Right atrium auricular region (tissue), 2 donors: Measurements from ENCODE around the gene PLAU. TPM values are rescaled to one million over a fixed set of nuclear protein-coding genes. Genes with fewer than 3 reads are reported as not detected.
A peak's percentile ranks its signal among the peaks of the same experiment; 100 is the strongest.

Experiments
- DNase-seq: peaks from one replicate; pipeline ENCODE4 v3.0.0-alpha.2; 2019; ENCODE audit warnings: low spot score
- H3K27ac ChIP-seq, 2 donors: fragments of 200-600 bp; sonication (generic); 1 replicate in 1 of 2; 2 replicates in 1 of 2; pipeline ENCODE4 v1.5.1; 2016 to 2019
- H3K27me3 ChIP-seq, 2 donors: fragments of 200-600 bp; sonication (generic); one replicate each; pipeline versions ENCODE4 v1.5.1 to v1.6.0; 2017 to 2019
- H3K36me3 ChIP-seq: fragments of 200-600 bp; sonication (generic); one replicate; pipeline ENCODE4 v1.5.1; 2016
- H3K4me1 ChIP-seq, 2 donors: fragments of 200-600 bp; sonication (generic); one replicate each; pipeline versions ENCODE4 v1.5.1 to v1.6.0; 2017 to 2019
- H3K4me3 ChIP-seq, 2 donors: fragments of 200-600 bp; sonication (generic); 1 replicate in 1 of 2; 2 replicates in 1 of 2; pipeline ENCODE4 v1.5.1; 2017 to 2019; ENCODE audit warnings: mild to moderate bottlenecking in 1 of 2, moderate library complexity in 1 of 2
- H3K9me3 ChIP-seq, 2 donors: fragments of 200-600 bp; sonication (generic); one replicate each; pipeline ENCODE4 v1.5.1; 2019
- total RNA-seq, 2 donors: library from RNA; depleted of rRNA; stranded (reverse); fragments of >200 nt; gene quantifications; one replicate each; pipeline ENCODE4 v1.1.0, GENCODE V29; 2016
- TF ChIP-seq, protein P1 (sequence below), 2 donors: fragments of 200-600 bp; sonication (generic); IDR thresholded peaks; one replicate each; pipeline ENCODE4 v1.5.1; 2019; ENCODE audit warnings: antibody characterized with exemption in 2 of 2

The PLAU gene
- total RNA-seq, 2 donors from 2014 or later, result 3.9 to 4.6 TPM

DNA sequence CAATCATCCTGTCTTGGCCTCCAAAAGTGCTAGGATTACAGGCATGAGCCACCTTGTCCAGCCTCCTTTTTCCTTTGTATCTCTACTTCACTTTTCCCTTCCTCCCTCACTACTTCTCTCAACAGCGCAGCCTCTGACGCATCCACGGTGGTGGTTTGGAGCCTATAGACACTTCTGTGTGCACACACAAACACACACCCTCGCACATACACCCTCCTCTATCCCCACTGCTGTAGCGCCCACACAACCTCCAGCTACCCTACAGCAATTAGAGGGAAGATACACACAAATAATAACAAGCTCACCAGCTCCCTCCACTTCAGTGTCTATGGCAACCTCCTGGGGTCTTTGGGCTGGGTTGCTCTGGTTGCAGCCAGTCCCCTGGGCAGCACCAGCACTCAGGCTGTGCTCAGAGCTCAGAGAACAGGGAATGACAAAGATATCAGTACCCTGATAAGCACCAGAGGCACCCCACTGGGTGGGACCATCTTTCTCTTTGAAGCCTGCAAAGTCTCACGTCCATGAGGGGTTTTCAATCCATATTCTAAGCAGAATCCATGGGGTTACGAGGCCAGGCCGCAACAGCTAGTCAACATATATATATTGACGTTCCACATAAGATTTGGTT lies 33.3 kb upstream of the PLAU start:
- TF ChIP-seq, protein P1, sequence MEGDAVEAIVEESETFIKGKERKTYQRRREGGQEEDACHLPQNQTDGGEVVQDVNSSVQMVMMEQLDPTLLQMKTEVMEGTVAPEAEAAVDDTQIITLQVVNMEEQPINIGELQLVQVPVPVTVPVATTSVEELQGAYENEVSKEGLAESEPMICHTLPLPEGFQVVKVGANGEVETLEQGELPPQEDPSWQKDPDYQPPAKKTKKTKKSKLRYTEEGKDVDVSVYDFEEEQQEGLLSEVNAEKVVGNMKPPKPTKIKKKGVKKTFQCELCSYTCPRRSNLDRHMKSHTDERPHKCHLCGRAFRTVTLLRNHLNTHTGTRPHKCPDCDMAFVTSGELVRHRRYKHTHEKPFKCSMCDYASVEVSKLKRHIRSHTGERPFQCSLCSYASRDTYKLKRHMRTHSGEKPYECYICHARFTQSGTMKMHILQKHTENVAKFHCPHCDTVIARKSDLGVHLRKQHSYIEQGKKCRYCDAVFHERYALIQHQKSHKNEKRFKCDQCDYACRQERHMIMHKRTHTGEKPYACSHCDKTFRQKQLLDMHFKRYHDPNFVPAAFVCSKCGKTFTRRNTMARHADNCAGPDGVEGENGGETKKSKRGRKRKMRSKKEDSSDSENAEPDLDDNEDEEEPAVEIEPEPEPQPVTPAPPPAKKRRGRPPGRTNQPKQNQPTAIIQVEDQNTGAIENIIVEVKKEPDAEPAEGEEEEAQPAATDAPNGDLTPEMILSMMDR (IDR thresholded peaks at IDR 0.05), result no peak
- Histone ChIP-seq H3K4me1 (peaks cover 3 to 30% of the 10 kb centered on the region in 2 donors), H3K27ac (no peak overlapping the region), H3K27me3 (no peaks in the 10 kb centered on the region), H3K36me3 (no peaks in the 10 kb centered on the region), H3K9me3 (no peaks in the 10 kb centered on the region), H3K4me3 (no peak overlapping the region)
- no peak for DNase-seq

DNA sequence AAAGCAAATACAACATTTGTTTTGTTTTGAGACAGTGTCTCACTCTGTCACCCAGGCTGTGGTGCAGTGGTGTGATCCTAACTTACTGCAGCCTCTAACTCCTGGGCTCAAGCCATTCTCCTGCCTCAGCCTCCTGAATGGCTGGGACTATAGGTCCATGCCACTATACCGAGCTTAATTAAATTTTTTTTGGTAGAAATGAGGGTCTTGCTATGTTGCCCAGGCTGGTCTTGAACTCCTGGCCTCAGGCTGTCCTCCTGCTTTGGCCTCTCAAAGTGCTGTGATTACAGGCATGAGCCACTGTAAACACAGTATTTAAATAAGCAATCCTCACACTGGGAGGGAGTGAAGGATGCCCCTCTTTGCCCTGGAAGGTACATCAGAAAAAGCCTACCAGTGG lies 32.6 kb upstream of the PLAU start:
- no peaks in the 10 kb centered on the region for H3K27me3 ChIP-seq
- H3K36me3 ChIP-seq, result no peaks in the 10 kb centered on the region
- TF ChIP-seq, protein P1 (IDR thresholded peaks at IDR 0.05), result no peak
- DNase-seq, result no peak
- H3K27ac ChIP-seq, result no peak overlapping the region
- peaks cover 3 to 25% of the 10 kb centered on the region in 2 donors for H3K4me1 ChIP-seq
- no peak overlapping the region for H3K4me3 ChIP-seq
- H3K9me3 ChIP-seq, result no peaks in the 10 kb centered on the region

DNA sequence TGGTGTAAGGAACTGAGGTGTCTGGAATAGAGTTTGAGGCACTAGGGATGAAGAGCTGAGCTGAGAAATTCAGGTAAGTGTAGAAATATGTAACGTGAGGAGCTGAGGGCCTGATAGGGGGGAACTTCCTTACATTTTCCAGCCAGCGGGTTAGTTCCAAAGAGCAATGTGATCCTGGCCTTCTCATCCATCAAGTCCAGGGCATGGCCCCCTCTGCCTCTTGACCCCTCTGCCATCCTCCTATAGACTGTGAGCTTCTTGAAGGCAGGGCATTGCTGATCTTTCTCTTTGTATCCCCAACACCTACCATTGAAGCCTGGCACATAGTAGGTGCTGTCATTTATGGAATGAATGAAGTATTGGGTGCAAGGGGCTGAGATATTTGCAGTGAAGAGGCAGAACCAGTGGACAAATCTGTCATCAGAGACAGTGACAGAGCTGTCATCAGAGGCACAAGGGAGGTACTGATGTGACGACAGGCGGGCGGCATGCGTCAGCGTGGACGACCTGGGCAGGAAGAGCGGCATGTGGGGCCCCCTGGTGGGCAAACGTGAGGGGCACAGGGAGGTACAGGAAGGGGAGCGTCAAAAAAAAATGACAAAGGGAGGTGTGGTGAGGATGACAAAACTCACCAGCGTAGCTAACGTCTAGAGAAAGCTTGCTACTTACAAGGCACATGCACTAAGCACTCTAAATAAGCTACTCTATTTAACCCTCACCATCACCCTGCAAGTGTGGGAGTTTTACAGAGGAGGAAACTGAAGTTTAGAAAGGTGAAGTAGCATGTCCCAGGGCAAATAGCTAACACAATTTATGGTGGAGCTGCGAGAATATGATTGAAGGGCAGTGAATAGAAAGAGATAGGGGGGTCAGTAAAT lies 31.4 kb upstream of the PLAU start:
- Histone ChIP-seq H3K9me3 (no peaks in the 10 kb centered on the region), H3K4me1 (peaks cover 3 to 24% of the 10 kb centered on the region in 2 donors), H3K27ac (no peak overlapping the region), H3K27me3 (no peaks in the 10 kb centered on the region), H3K36me3 (no peaks in the 10 kb centered on the region), H3K4me3 (no peak overlapping the region)
- TF ChIP-seq, protein P1 (IDR thresholded peaks at IDR 0.05), result peak; percentile 88 to 94
- peak; percentile 89 for DNase-seq

DNA sequence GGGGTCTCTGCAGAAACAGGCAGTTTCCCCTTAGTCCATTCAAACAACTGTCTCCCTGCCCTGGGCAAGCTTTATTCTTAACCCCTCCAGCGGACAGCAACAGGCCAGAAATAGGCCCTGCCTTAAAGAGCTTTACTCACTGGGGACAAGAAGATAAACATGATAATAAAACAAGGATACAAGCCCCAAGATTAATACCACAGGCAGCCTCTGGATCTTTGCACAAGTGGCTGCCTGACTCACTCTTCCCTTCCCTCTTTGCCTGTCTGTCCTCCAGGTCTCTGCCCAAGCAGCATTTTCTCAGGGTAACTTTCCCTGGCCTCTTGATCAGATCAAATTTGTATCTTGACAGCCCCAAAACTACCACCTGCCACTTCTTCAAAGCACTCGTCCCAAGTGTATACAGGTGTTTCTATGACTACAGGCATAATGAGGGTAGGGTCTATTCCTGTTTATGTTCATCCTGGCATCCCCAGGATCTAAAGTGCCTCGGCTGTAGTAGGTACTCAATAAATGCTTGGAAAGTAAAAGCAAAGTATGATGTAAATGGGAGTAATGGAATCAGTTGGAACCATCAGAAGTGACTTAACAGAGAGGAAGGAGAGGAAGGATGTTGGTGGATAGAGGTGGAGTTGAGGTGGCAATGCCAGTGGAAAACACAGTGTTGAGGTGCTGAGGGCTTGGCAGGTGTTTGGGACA lies 29.6 kb upstream of the PLAU start:
- H3K27me3 ChIP-seq, result no peaks in the 10 kb centered on the region
- no peak overlapping the region for H3K27ac ChIP-seq
- H3K9me3 ChIP-seq, result no peaks in the 10 kb centered on the region
- no peaks in the 10 kb centered on the region for H3K36me3 ChIP-seq
- H3K4me1 ChIP-seq, result peaks cover 3 to 14% of the 10 kb centered on the region in 2 donors
- TF ChIP-seq, protein P1 (IDR thresholded peaks at IDR 0.05), result no peak
- no peak for DNase-seq
- H3K4me3 ChIP-seq, result no peak overlapping the region

DNA sequence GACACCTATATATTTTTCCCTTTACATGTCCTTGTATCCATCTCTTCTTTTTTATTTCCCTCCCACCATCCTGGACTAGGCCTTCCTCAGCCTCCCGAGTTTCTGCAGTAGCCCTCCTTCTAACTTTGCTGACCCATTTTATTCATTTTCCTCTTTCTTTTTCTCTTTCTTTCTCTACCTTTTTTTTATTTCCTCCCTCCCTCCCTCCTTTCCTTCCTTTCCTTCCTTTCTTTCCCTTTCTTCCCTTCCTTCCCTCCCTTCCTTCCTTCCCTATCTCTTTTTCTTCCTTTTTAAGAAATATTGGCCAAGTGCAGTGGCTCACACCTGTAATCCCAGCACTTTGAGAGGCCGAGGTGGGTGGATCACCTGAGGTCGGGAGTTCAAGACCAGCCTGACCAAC lies 26.9 kb upstream of the PLAU start:
- no peaks in the 10 kb centered on the region for H3K9me3 ChIP-seq
- TF ChIP-seq, protein P1 (IDR thresholded peaks at IDR 0.05), result no peak
- no peak for DNase-seq
- peaks cover 3 to 35% of the 10 kb centered on the region in 2 donors for H3K4me1 ChIP-seq
- no peak overlapping the region for H3K4me3 ChIP-seq
- H3K36me3 ChIP-seq, result no peaks in the 10 kb centered on the region
- H3K27me3 ChIP-seq, result no peaks in the 10 kb centered on the region
- H3K27ac ChIP-seq, result no peak overlapping the region
